ENCODE measurements around the gene MUC13. TPM values are rescaled to one million over a fixed set of nuclear protein-coding genes. Genes with fewer than 3 reads are reported as not detected.

The MUC13 gene
- total and polyA plus RNA-seq, 2 of the 4 experiments (the other 2 are of a cell fraction) = not detected

- CTCF ChIA-PET = no interaction called here
- WGBS, 2 experiments (ENCODE audit: extremely low coverage in 2 of 2, insufficient read length in 1 of 2) = 89% methylated on average over 1 of the region's 5 CpGs; no CpG with 5 or more reads in 1 of the 2 experiments
- POLR2A ChIA-PET (ENCODE audit: unreplicated experiment) = no interaction called here
- no peak overlapping the region for H4K91ac ChIP-seq (ENCODE audit: insufficient read depth, low read depth, low read length)
- no peak overlapping the region for H3K4me2 ChIP-seq (ENCODE audit: low read depth, low read length)
- no peak overlapping the region for H2AFZ ChIP-seq (replicated peaks; ENCODE audit: low read length, poor library complexity)
- H3K14ac ChIP-seq (replicated peaks; ENCODE audit: low read depth, low read length) = 0 out of 2 replicates have a peak overlapping the region, but pooled peaks have one; percentile 4
- no peak overlapping the region for H4K5ac ChIP-seq (ENCODE audit: low read depth, low read length)
- 0 out of 2 replicates have a peak, but pooled peaks cover 4% of the 10 kb centered on the region for H4K20me1 ChIP-seq (ENCODE audit: insufficient read depth, low read length)
- no peak overlapping the region for H3K4ac ChIP-seq (ENCODE audit: low read depth, low read length)
- H2BK20ac ChIP-seq (ENCODE audit: low read depth, low read length) = no peak overlapping the region
- no peak overlapping the region for H2BK15ac ChIP-seq (ENCODE audit: low read depth, low read length)
- H3K23ac ChIP-seq (ENCODE audit: low read depth, low read length) = no peak overlapping the region
- no TSS peak for BruUV-seq (replicated peaks)
- H3K36me3 ChIP-seq (ENCODE audit: control insufficient read depth, insufficient read depth, low read length) = no peaks in the 10 kb centered on the region
- H2AK5ac ChIP-seq (ENCODE audit: low read depth, low read length) = no peak overlapping the region
- no peak overlapping the region for H3K9ac ChIP-seq (ENCODE audit: low read depth, low read length)
- no peaks in the 10 kb centered on the region for H3K9me3 ChIP-seq (ENCODE audit: control insufficient read depth, insufficient read depth, low read length)
- ATAC-seq (ENCODE audit: low read depth) (no peak), DNase-seq (no peak)
- H2BK5ac ChIP-seq (ENCODE audit: low read depth, low read length, poor library complexity, severe bottlenecking) = no peak overlapping the region
- dilution Hi-C loops (cut with HindIII; ENCODE audit: low sequenced_read_pairs, unreplicated experiment) = no loop called here
- H3K9me1 ChIP-seq (ENCODE audit: insufficient read depth, low read length) = no peaks in the 10 kb centered on the region; the same call in 1 of the 2 replicates
- H2BK120ac ChIP-seq (ENCODE audit: low read depth, low read length) = no peak overlapping the region
- no peak overlapping the region for H3K56ac ChIP-seq (ENCODE audit: extremely low read depth, insufficient read depth, low read length)
- H4K8ac ChIP-seq (ENCODE audit: low read depth in 2 of 2, low read length in 2 of 2) = no peak overlapping the region
- H2AK9ac ChIP-seq (replicated peaks; ENCODE audit: low read depth, low read length, poor library complexity) = no peak overlapping the region
- peaks cover 27% of the 10 kb centered on the region for H3K27me3 ChIP-seq (ENCODE audit: control insufficient read depth, insufficient read depth, low read length)
- H3K4me3 ChIP-seq (ENCODE audit: insufficient read depth, low read depth, low read length) = no peak overlapping the region
- H3K18ac ChIP-seq (ENCODE audit: low read depth, low read length) = no peak overlapping the region
- H3K79me1 ChIP-seq (ENCODE audit: low read depth in 1 of 2, low read length in 2 of 2) = no peaks in the 10 kb centered on the region
- in situ Hi-C loops (cut with MboI; ENCODE audit: low sequenced_read_pairs) = loop anchor here (10.0 kb wide), 1 partner anchor 664 kb away; no protein-coding TSS in a partner anchor
- peaks cover 2% of the 10 kb centered on the region; the same call in 1 of the 2 replicates for H3K4me1 ChIP-seq (ENCODE audit: control insufficient read depth, insufficient read depth, low read length)
- H3K27ac ChIP-seq (ENCODE audit: insufficient read depth, low read length) = no peak overlapping the region
- TF ChIP-seq MXI1 (IDR thresholded peaks at IDR 0.05; ENCODE audit: borderline replicate concordance, low read depth, low read length) (no peak), RFX5 (IDR thresholded peaks at IDR 0.05; ENCODE audit: low read depth, low read length) (no peak), CEBPB (IDR thresholded peaks at IDR 0.05; ENCODE audit: low read depth, low read length) (no peak), ELK1 (IDR thresholded peaks at IDR 0.05; ENCODE audit: borderline replicate concordance, low read depth, low read length) (no peak), USF2 (IDR thresholded peaks at IDR 0.05; ENCODE audit: low read depth, low read length) (no peak), SMC3 (IDR thresholded peaks at IDR 0.05; ENCODE audit: low read depth, low read length) (no peak)
- intact Hi-C loops (cut with micrococcal nuclease) = loop anchor here (10.0 kb wide), 1 partner anchor 274 kb away; no protein-coding TSS in a partner anchor
These were observed 13.8 kb downstream of the MUC13 start for GRCh38 chr3:124920718-124921117.
